ENCODE data around the gene TMEM174.

The TMEM174 gene

DNA sequence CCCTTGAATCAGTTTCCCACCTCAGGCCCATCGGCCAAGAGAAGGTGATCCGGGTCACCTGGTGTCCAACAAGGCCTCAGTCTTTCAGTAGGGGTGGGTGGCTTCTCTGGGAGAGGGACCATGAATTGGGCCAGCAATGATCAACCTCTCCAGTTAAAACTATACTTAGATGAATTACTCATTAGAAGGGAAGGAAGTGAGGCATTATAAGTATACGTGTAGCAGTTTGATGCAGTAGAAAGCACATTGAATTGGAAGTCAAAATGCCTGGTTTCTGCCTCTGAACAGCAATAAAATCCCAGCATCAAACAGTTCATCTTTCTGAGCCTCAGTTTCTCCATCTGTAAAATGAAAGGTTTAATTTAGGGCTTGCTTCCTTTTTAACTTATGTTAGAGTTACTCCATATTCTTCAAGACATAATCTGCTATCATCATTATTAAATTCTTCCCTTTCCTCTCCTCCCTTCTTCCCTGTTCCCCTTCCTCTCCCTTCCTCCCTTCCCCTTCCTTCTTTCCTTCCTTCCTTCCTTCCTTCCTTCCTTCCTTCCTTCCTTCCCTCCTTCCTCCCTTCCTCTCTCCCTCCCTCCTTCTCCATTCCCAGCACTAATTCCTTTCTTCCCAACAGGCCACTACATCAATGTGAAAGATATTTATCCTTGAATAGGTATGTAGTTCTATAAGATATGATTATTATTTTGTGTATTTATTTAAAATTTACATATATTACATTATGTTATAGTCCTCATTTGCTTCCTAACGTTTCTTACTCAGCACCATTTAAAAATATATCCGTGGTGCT lies 18.6 kb upstream of the TMEM174 start:
- no peak for FAIRE-seq

DNA sequence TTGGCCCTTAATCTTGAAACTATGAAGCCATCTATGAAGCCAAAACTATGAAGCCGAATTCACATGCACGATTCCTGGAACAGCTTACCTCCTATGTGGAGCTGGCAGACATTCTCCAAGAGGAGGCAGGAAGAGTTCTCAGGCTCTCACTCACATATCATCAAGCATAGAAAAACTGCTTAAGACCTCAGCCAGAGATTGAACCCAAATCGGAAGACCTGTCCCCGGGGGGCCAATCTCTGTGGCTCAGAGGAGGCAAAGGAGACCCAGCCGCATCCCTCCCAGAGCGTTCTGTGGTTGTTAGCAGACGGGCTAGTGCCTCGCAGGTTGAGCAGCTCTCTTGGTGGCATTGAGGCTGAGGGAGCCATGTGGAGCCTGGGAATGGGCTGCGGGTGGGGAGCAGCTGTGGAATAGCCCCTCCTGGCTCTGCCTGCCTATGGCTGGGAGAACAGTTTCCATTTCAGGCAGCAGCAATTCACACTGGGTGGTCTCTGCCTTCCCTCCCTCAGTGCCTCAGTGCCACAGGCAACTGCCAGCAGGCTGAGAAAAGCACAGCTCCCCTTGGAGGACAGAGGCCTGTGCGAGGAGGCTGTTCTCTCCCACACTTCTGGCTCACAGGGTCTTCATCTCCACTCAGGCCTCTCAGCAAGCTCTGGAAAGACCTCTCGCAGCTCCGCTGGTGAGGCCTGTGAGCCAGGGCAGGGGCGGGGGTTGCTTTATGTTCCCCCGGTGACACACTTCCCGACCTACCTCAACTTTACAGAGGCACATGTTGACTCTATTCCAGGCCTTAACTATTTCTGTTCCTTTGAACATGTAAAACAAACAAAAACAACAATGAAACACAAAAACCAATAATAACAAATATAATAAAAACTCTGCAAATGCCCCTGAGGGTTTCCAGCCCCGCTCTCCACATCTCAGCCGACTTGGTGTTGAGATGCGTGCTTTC lies 17.4 kb upstream of the TMEM174 start:
- FAIRE-seq, result no peak

DNA sequence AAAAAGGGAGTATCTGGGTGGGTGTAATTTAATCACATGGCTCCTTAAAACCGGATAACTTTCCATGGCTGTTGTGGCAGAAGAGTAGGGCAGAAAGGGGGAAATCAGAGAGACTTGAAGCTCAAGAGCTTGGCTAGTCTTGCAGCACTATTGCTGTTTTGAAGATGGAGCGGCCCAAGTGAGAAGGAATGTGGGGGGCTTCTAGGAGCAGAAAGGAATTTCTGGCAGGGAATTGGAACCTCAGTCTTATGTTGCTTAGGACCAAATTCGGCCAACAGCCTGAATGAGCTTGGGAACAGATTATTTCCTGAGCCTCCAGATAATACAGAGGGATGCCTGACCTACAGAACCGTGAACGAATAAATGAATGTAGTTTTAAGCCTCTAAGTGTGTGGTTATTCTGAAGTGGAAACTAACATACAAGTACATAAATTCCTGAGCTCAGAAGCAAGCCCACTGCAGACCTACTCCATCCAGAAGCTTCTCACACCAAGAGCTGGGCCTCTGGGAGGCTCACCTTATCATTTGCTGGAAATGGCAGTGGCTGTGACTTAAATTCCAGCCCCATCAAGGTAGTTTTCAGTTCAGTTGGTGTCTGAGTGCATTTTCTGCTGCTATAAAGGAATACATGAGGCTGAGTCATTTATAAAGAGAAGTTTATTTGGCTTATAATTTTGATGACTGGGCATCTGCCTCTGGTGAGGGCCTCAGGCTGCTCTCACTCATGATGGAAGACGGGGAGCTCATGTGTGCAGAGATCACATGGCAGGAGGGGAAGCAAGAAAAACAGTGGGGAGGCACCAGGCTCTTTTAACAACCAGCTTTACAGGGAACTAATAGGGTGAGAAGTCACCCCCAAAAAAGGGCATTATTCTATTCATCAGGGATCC lies 15.3 kb upstream of the TMEM174 start:
- no peak for FAIRE-seq

DNA sequence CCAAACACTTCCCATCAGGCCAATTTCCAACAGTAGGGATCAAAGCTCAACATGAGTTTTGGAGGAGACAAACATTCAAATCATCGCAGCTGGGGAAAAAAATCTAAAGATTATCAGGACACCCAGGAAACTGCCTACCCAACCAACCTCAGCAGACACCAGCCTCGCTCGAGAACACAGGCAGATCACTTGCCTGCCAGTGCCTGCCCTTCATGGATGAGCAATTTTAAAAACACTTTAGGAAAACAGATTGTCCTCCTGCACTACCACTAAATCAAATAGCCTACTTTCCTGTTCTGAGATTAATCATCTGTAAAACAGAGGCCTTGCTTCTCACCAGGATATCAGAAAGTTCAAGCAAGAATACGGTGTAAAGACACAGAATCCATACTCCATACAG lies 14.7 kb upstream of the TMEM174 start:
- FAIRE-seq, result no peak

DNA sequence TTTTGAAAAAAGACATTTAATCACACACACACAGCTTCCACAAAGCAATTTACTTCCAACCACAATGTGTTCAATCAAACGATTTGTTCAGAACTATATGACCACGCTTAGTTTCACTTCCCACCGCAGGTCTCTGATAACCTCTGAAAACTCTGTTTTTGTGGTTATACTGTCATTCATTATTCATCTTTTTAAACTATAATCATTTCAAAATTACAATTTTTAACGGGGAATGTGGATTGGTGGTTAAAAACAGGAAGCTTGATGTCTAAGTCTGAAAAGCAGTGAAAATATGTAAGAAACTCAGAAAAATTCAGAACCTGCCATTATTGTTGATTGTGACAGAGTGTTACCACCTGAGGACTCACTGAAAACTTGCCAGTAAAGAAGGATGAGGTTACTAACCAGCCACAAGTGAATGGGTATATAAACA lies 12.7 kb upstream of the TMEM174 start:
- no peak for FAIRE-seq

DNA sequence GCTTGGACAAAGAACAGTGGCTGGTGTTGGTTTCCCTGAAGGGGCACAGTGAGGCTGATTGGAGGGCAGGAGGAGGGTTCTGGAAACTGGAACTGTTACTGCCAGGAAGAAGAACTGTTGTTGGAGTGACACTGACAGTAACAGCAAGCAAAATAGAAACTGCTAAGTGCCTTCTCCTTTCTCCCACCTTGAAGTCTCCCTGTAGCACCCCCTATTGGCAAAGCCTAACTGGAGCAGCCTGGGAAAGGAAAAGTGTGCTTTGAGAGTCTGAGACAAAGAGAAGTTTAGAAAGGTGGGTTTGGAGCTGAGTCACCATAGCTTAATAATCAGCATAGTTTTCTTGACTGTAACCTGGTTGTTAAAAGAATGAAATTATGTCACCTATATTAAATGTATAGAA lies 2.5 kb upstream of the TMEM174 start:
- FAIRE-seq, result no peak

DNA sequence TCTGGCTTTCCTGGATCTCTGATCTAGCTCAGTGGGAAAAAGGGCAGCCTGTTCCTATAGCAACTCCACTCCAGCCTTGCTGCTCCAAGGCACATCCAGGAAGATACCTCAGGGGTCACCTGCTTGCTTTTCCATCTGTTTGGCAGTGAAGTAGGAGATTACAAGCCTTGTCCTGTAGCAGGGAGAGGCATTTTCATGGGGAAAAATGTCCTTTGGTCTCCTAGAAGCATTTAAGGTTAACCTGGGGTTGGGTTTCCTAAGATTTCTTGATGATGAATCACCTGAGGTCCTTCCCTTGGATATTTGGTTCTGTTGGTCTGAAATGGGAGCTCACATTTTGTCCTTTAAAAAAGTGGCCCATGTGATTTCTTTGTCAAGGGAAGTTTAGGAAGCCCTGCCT lies 1.5 kb upstream of the TMEM174 start:
- FAIRE-seq, result no peak

DNA sequence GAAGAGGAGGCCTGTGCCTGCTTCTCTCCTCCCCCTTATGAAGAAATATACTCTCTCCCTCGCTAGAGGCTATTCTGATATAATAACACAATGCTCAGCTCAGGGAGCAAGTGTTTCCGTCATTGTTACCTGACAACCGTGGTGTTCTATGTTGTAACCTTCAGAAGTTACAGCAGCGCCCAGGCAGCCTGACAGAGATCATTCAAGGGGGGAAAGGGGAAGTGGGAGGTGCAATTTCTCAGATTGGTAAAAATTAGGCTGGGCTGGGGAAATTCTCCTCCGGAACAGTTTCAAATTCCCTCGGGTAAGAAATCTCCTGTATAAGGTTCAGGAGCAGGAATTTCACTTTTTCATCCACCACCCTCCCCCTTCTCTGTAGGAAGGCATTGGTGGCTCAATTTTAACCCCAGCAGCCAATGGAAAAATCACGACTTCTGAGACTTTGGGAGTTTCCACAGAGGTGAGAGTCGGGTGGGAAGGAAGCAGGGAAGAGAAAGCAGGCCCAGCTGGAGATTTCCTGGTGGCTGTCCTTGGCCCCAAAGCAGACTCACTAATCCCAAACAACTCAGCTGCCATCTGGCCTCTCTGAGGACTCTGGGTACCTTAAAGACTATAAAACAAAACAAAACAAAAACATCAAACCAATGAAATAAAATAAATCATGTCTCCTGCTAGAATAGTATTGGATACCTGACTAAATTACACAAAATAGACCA lies 1.3 kb downstream of the TMEM174 start:
- no peak for FAIRE-seq

DNA sequence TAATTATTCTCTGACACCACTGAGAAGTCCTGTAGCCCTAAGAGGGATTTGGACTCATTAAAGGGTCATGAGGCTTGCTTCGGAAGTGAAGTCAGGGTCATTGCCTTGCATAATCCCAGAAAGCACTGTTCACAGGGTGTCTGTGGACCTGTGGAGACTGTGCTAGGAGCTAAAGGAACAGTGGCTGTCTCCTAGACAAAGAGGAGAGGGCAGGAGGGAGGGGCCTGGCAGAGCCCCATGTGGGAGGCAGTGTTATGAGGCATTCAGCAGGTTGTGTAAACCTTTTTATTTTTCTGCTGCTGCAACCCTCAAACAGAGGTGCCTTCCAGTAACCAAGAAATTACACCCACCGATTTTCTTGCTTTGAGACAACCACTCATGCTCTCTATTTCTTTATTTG lies 3.3 kb downstream of the TMEM174 start:
- FAIRE-seq, result no peak

DNA sequence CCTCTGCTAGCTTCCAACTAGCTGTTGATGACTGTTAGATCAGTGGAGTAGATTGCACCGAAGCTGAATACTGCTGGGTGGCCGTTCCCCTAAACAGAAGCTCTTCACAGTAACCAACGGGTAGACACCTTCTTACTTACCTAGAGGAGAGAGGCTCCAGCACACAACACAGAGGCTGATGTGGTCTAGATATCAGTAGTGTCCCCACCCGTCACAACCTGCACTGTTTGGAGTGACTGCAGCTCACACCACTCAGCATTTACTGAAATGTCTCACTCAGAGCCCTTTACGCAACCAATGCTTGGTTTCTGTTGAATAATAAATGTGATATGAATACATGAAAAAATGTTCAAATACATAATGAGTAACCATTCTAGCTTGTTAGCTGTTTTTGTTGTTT lies 5.3 kb downstream of the TMEM174 start:
- FAIRE-seq, result no peak

DNA sequence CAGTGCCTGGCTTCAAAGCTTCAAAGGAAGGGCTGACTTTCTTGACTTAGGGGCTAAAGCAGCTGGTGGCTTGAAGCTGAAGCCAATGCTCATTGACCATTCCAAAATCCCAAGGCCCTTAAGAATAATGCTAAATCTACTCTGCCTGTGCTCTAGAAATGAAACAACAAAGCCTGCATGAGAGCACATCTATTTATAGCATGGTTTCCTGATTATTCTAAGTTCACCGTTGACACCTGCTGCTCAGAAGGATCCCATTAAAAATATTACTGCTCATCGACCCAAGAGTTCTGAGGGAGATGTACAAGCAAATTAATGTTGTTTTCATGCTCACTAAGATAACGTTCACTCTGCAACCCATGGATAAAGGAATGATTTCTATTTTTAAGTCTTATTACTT lies 6.7 kb downstream of the TMEM174 start:
- no peak for FAIRE-seq

DNA sequence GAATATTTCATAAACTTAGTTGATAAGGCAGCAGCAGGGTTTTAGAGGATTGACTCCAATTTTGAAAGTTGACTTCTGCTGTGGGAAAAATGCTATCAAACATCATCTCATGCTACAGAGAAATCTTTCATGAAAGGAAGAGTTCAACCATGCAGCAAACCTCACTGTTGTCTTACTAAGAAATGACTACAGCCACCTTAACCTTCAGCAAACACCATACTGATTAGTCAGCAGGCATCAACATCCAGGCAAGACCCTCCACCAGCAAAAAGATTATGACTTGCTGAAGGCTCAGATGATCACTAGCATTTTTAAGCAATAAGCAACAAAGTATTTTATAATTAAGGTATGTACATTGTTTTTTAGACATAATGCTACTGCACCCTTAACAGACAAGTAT lies 7.6 kb downstream of the TMEM174 start:
- no peak for FAIRE-seq

DNA sequence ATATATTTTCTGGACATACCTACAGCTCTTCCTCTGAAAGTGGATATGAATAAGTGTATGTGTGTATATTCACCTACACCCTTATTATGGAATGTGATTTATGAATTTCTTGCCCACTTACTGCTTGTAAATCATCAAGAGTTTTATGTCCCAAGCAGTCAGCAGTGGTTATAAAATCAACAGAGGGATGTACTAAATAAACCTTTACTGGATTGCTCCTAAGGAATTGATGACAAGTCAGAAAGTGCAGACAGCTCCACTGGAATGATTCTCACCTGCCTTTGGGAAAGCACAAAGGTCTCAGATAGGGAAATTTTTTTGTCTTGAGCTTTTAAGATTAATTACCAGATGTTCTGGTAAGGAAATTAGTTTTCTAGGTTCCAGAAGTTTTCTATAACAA lies 9.3 kb downstream of the TMEM174 start:
- no peak for FAIRE-seq

DNA sequence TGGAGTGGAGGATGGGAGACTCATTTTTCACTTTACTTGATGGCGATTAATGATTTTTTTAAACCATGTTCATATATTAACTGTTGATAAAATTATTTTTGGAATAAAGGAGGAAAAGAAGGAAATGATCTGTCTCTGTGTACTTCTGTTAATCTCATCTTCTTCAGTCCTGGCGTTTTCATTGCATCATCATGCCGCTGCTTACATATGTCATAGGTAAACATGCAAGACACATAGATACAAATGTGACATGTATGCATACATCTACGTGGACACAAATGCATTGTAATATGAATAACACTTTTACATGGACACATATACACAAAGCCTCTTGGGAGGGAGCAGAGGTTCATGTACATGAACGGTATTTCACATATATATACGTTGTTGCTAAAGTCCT lies 10.0 kb downstream of the TMEM174 start:
- FAIRE-seq, result no peak

DNA sequence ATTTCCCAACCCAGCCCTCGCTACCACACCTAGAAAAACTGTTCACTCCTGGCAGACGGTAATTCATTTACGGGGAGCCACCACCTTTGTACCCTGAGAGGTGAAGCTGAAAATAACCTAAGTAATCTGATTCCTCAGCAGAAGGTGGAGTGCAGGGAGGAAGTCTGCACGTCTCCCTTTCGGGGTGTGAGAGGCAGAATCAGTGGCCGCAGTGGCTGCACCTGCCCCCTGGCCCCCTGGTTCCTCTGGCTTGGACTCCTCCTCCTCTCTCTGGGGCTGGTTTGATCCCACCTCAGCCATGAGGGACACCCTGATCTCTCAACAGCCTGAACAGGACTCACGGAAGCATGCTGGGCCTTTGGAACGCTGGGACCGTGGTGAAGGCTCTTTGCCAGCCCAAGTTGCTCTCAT lies 10.5 kb downstream of the TMEM174 start:
- FAIRE-seq, result no peak

DNA sequence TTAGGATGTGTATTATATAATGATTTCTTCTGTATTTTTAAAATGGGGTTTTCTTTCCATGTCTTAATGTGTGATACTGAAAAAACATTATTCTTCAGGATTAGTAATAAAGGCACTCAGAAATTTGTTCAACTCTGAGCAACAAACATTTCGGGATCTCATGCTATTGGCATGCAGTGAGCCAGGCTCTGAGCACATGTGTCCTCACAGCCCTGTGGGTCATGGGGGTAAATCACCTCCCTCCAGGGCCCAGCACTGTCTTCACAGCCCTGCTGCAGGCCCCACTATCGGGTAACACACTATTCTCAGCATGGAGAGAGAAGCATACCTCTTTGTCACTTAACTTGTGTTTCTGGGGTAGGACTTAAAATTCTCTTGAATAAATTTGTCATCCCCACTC lies 14.0 kb downstream of the TMEM174 start:
- FAIRE-seq, result no peak

DNA sequence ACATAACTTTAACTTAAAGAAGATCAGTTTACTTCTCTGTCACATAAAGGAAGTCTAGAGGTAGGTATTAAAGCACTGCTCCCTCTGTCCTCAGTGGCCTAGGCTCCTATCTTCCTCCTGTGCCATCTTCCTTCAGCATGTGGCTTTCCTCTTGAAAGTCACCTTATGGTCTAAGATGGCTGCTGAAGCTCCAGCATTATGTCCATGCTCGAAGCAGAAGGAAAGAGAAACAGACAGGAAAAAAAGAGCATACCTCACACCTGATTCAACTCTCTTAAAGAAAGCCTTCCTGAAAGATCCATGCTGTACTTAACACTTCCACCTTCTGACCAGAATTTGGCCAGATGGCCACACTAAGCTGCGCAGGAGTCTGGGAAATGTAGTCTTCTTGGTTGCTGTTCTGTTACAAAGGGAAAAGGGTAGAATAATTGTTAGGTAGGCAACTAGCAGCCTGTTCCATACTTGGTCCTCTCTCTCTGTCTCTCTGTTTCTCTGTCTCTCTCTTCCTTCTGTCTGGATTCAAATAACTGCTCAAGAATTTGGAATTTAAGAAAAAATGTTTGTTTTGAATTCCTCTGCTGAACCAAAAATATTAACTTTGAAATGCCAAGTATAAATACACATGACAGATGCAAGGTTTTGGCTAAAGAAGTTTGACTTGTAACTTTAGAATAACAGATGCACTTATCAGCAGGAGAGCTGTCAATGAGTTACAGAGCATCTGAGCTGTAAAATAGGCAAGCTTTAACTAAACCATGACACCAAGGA lies 16.0 kb downstream of the TMEM174 start:
- no peak for FAIRE-seq

DNA sequence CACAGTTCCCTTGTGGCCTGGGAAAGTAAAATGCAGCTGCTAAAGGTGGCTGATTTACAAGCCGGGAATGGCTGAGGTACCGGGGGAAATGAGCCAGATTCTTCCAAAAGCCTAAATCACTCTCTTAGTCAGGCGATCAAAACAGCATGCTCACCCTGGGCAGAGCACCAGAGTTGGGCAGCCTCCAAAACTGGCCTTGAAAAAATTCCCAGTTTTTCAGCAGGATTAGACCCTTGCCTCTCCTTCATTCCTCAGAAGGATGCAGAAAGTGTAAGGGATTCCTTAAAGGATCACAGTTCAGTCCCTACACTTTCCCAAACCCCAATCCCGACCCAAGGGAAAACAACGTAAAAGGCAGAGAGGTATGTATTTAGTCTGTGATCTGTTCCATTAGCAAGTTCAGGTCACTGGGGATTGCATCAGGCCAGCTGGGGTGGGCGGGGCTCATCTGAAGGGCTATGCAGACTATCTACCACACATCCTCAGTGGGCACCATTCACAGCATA lies 16.9 kb downstream of the TMEM174 start:
- FAIRE-seq, result no peak

DNA sequence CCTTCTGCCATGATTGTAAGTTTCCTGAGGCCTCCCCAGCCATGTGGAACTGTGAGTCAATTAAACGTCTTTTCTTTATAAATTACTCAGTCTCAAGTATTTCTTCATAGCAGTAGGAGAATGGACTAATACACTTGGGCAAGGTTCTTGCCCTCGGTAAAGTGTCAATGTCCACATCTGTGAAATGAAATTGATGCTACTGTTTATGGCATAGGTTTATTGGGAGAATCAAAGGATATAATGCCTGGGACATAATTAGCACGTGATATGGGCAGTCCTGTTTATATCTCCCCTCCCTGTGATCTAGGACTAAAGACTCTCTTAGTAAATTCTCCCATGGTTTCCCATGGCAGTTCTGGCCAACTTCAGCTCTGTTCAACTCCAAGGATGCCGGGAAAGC lies 19.4 kb downstream of the TMEM174 start:
- no peak for FAIRE-seq

DNA sequence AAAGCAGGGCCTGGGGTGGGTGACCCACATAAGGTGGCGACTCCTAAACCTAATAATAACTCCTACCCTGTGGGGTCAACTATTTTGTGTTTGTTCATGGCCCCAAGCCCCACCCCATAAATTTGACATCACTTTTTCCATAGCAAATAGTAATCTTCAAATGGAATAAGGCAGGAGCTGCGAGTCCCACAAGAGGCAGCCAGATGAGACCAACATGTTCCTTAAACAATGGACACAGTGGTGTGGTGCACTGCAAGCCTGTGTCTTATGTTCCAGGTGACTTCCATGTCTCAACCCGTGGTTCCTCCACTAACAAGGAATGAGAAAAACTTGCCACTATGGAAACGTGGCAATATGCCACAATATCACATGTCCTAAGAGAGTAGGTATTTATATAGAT lies 20.6 kb downstream of the TMEM174 start:
- no peak for FAIRE-seq

DNA sequence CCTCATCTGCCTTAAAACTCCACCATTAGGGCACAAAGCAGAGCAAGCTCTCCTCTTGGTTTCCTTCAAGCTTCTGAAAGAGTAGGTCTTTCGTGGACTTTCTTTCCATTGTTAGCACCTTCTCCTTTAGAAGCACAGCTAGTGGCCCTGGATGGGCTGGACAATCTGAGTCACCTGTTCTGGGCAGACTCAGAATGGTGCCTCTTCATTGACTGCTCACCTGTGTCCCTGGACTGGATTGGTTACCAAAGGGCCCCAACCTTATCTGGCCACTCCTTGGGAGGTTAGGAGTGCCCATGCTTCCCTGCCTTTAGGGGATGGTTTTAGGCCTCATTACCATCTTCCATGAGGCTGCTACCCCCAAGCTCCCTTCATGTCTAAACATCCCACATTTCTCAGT lies 23.2 kb downstream of the TMEM174 start:
- no peak for FAIRE-seq
